OCI-LY7 (cell line): ENCODE results near the gene NOTCH2. TPM values are rescaled to one million over a fixed set of nuclear protein-coding genes. Genes with fewer than 3 reads are reported as not detected.

Source experiments
- BruUV-seq: library from RNA; stranded (reverse); fragments of 400-500 nt; replicated peaks from 2 replicates; lab custom pipeline; 2021; lab: Mats Ljungman, UMichigan
- CTCF ChIA-PET: fragments of 300-600 bp; sonication (Branson Sonifier 250); formaldehyde crosslinking; loops from one replicate; lab custom pipeline; 2022; ENCODE audit warnings: antibody characterized with exemption; ENCODE audit not compliant: unreplicated experiment; lab: Charles Lee
- POLR2A ChIA-PET: fragments of 300-600 bp; sonication (Branson Sonifier 250); formaldehyde crosslinking; loops from one replicate; lab custom pipeline; 2022; ENCODE audit warnings: antibody characterized with exemption; lab: Charles Lee
- DNase-seq: peaks from one replicate; pipeline ENCODE4 v3.0.0-alpha.2; 2015; ENCODE audit warnings: low spot score
- H2AFZ ChIP-seq: fragments of 200-600 bp; sonication (generic), shearing (Covaris generic); 2 replicates; pipeline ENCODE4 v1.6.1; 2014; ENCODE audit warnings: mild to moderate bottlenecking, antibody characterized with exemption, low read length, moderate library complexity
- H3K27ac ChIP-seq: fragments of 200-600 bp; sonication (generic); 2 replicates; pipeline ENCODE4 v1.5.1; 2014; ENCODE audit warnings: mixed run types, low read depth, mild to moderate bottlenecking, moderate library complexity, low read length, inconsistent platforms; ENCODE audit not compliant: poor library complexity, severe bottlenecking
- H3K36me3 ChIP-seq: fragments of 200-600 bp; sonication (generic); 2 replicates; pipeline ENCODE4 v1.6.1; 2014; ENCODE audit warnings: mild to moderate bottlenecking, antibody characterized with exemption, low read length, moderate library complexity, mixed read lengths; ENCODE audit not compliant: insufficient read depth
- H3K4me1 ChIP-seq: fragments of 200-600 bp; sonication (generic); 2 replicates; pipeline ENCODE4 v1.5.1; 2014; ENCODE audit warnings: mild to moderate bottlenecking, low read length; ENCODE audit not compliant: insufficient read depth, poor library complexity, severe bottlenecking
- H3K4me2 ChIP-seq: fragments of 200-600 bp; sonication (generic); 2 replicates; pipeline ENCODE4 v1.6.1; 2014; ENCODE audit warnings: mild to moderate bottlenecking, low read length
- H3K4me3 ChIP-seq: fragments of 200-600 bp; sonication (generic); 2 replicates; pipeline ENCODE4 v1.5.1; 2014; ENCODE audit warnings: mild to moderate bottlenecking, low read depth, low read length; ENCODE audit not compliant: poor library complexity, severe bottlenecking
- H3K79me2 ChIP-seq: fragments of 200-600 bp; sonication (generic); 2 replicates; pipeline ENCODE4 v1.6.1; 2016; ENCODE audit warnings: low read depth, mild to moderate bottlenecking, low read length, moderate library complexity, mixed read lengths; ENCODE audit not compliant: insufficient read depth
- H3K9me2 ChIP-seq: fragments of 200-600 bp; sonication (generic); 2 replicates; pipeline ENCODE4 v1.6.1; 2016; ENCODE audit warnings: mild to moderate bottlenecking, low read length, mixed read lengths; ENCODE audit not compliant: insufficient read depth
- H3K9me3 ChIP-seq: fragments of 200-600 bp; sonication (generic); 2 replicates; pipeline ENCODE4 v1.6.1; 2014; ENCODE audit warnings: mild to moderate bottlenecking, mixed run types, low read length, mixed read lengths
- H4K20me1 ChIP-seq: fragments of 200-600 bp; sonication (generic); 2 replicates; pipeline ENCODE4 v1.6.1; 2014; ENCODE audit warnings: mild to moderate bottlenecking, antibody characterized with exemption, low read length, moderate library complexity, mixed read lengths; ENCODE audit not compliant: insufficient read depth
- CTCF ChIP-seq: fragments of 200-600 bp; sonication (generic); conservative IDR thresholded peaks from 2 replicates; pipeline ENCODE4 v1.5.1; 2014; ENCODE audit warnings: mild to moderate bottlenecking, antibody characterized with exemption, low read length, moderate library complexity, mixed read lengths
- EZH2phosphoT487 ChIP-seq: fragments of 200-600 bp; sonication (generic); IDR thresholded peaks from 2 replicates; pipeline ENCODE4 v1.6.1; 2018; ENCODE audit warnings: low read depth, borderline replicate concordance, mild to moderate bottlenecking, mixed run types, antibody characterized with exemption, low read length, moderate library complexity, mixed read lengths
- intact Hi-C: fragments of 100-400 bp; cut with micrococcal nuclease; formaldehyde crosslinking; loops from one replicate; pipeline ENCODE4 v1.10.0; 2022; ENCODE audit not compliant: unreplicated experiment
- total RNA-seq, 2 experiments: library from RNA; depleted of rRNA in 1 of 2; stranded (reverse); fragments of >200 nt in 1 of 2; shearing (Covaris generic) in 1 of 2; gene quantifications; 2 replicates each; pipeline ENCODE4 v1.2.3, GENCODE V29; 2014 to 2022

The NOTCH2 gene
- total RNA-seq, 2 experiments from 2014 or later, result 31.0 to 50.6 TPM

- Histone ChIP-seq H3K79me2 (no peaks in the 10 kb centered on the region), H4K20me1 (no peaks in the 10 kb centered on the region), H3K4me1 (no peaks in the 10 kb centered on the region), H2AFZ (no peak overlapping the region), H3K9me2 (no peaks in the 10 kb centered on the region), H3K4me2 (no peak overlapping the region), H3K27ac (no peak overlapping the region), H3K4me3 (no peak overlapping the region), H3K9me3 (no peaks in the 10 kb centered on the region), H3K36me3 (no peaks in the 10 kb centered on the region)
- ChIA-PET CTCF (no interaction called here), POLR2A (interaction anchor here (0.6 kb wide), 1 partner anchor 21 kb away, joined by 3 read pairs; no protein-coding TSS in a partner anchor)
- DNase-seq, result no peak
- TF ChIP-seq EZH2phosphoT487, result no peak
- no peak for TF ChIP-seq CTCF
- BruUV-seq, result no TSS peak
- intact Hi-C loops, result loop anchor here (10.0 kb wide), 1 partner anchor 52 kb away; the partner anchor contains the start of gene REG4
Observed at GRCh38 chr1:119866451-119866850, 203.0 kb downstream of the NOTCH2 start.

GRCh38 chr1:119865627-119866026, 203.8 kb downstream of the NOTCH2 start:
- H3K9me3 ChIP-seq, result no peaks in the 10 kb centered on the region
- H3K9me2 ChIP-seq, result no peaks in the 10 kb centered on the region
- no TSS peak for BruUV-seq
- H3K36me3 ChIP-seq, result no peaks in the 10 kb centered on the region
- intact Hi-C loops, result loop anchor here (10.0 kb wide), 1 partner anchor 51 kb away; the partner anchor contains the start of gene REG4
- no peak overlapping the region for H2AFZ ChIP-seq
- ChIA-PET POLR2A (interaction anchor here (0.9 kb wide), 1 partner anchor 312 kb away, joined by 3 read pairs; no protein-coding TSS in a partner anchor), CTCF (no interaction called here)
- no peak for DNase-seq
- no peaks in the 10 kb centered on the region for H3K79me2 ChIP-seq
- TF ChIP-seq CTCF, result no peak
- no peak for TF ChIP-seq EZH2phosphoT487
- no peak overlapping the region for H3K4me2 ChIP-seq
- H3K27ac ChIP-seq, result no peak overlapping the region
- no peaks in the 10 kb centered on the region for H4K20me1 ChIP-seq
- H3K4me1 ChIP-seq, result no peaks in the 10 kb centered on the region
- no peak overlapping the region for H3K4me3 ChIP-seq

GRCh38 chr1:119862276-119862675, 207.2 kb downstream of the NOTCH2 start:
- Histone ChIP-seq H3K27ac (no peak overlapping the region), H3K79me2 (no peaks in the 10 kb centered on the region), H3K4me1 (no peaks in the 10 kb centered on the region), H3K9me3 (no peaks in the 10 kb centered on the region), H3K36me3 (no peaks in the 10 kb centered on the region), H4K20me1 (no peaks in the 10 kb centered on the region), H3K4me3 (no peak overlapping the region), H2AFZ (no peak overlapping the region), H3K4me2 (no peak overlapping the region), H3K9me2 (no peaks in the 10 kb centered on the region)
- POLR2A ChIA-PET, result no interaction called here
- CTCF ChIA-PET, result no interaction called here
- intact Hi-C loops, result loop anchor here (10.0 kb wide), 1 partner anchor 47 kb away; the partner anchor contains the start of gene REG4
- no peak for DNase-seq
- BruUV-seq, result no TSS peak
- TF ChIP-seq CTCF, result no peak
- TF ChIP-seq EZH2phosphoT487, result no peak
